SK-N-MC (cell line): ENCODE results near the gene FBXL4.

Experiments
- DNase-seq: peaks from one replicate; pipeline ENCODE4 v3.0.0-alpha.2; 2011; ENCODE audit warnings: low read depth, low spot score
- H3K27ac ChIP-seq: fragments of 200-600 bp; sonication (generic); 2 replicates; pipeline ENCODE4 v1.5.1; 2016; ENCODE audit warnings: mixed run types
- H3K36me3 ChIP-seq: fragments of 200-600 bp; sonication (generic); 2 replicates; pipeline ENCODE4 v1.6.1; 2017; ENCODE audit warnings: antibody characterized with exemption, low read length, mixed read lengths; ENCODE audit not compliant: insufficient read depth
- H3K4me3 ChIP-seq: fragments of 200-600 bp; sonication (generic); 2 replicates; pipeline ENCODE4 v1.5.1; 2016
- H3K9ac ChIP-seq: fragments of 200-600 bp; sonication (generic); 2 replicates; pipeline ENCODE4 v1.8.0; 2017; ENCODE audit warnings: mixed run types, mixed read lengths; ENCODE audit not compliant: insufficient read length
- H3K9me3 ChIP-seq: fragments of 200-600 bp; sonication (generic); 2 replicates; pipeline ENCODE4 v1.6.1; 2017; ENCODE audit warnings: low read depth, mild to moderate bottlenecking, antibody characterized with exemption, low read length, moderate library complexity, mixed read lengths
- EZH2 ChIP-seq: fragments of 200-600 bp; sonication (generic); IDR thresholded peaks from one replicate; pipeline ENCODE4 v1.6.1; 2017; ENCODE audit warnings: antibody characterized with exemption
- FOXP2 ChIP-seq: optimal IDR thresholded peaks from 2 replicates; pipeline ENCODE3; 2011; ENCODE audit warnings: mild to moderate bottlenecking, moderate library complexity; ENCODE audit not compliant: insufficient read depth; ENCODE audit errors: extremely low read length, control extremely low read depth
- POLR2AphosphoS5 ChIP-seq: IDR thresholded peaks from 2 replicates; pipeline ENCODE4 v1.6.1; 2012; ENCODE audit warnings: mild to moderate bottlenecking, low read depth, low read length, borderline replicate concordance

The FBXL4 gene

GRCh38 chr6:98958776-98959175, 11.0 kb upstream of the FBXL4 start:
- no peak for TF ChIP-seq EZH2
- TF ChIP-seq POLR2AphosphoS5, result no peak
- no peak for TF ChIP-seq FOXP2
- Histone ChIP-seq H3K9me3 (no peaks in the 10 kb centered on the region), H3K4me3 (no peak overlapping the region), H3K9ac (no peak overlapping the region), H3K36me3 (no peaks in the 10 kb centered on the region), H3K27ac (no peak overlapping the region)
- no peak for DNase-seq

GRCh38 chr6:98957450-98957849, 9.7 kb upstream of the FBXL4 start:
- no peak for DNase-seq
- Histone ChIP-seq H3K9me3 (no peaks in the 10 kb centered on the region), H3K9ac (no peak overlapping the region), H3K4me3 (no peak overlapping the region), H3K36me3 (no peaks in the 10 kb centered on the region), H3K27ac (no peak overlapping the region)
- no peak for TF ChIP-seq EZH2
- no peak for TF ChIP-seq POLR2AphosphoS5
- no peak for TF ChIP-seq FOXP2

GRCh38 chr6:98949589-98949988, 1.8 kb upstream of the FBXL4 start:
- TF ChIP-seq FOXP2 (no peak), EZH2 (no peak), POLR2AphosphoS5 (no peak)
- H3K27ac ChIP-seq, result no peak overlapping the region
- DNase-seq, result no peak

GRCh38 chr6:98946879-98947410, 801 bp downstream of the FBXL4 start:
- TF ChIP-seq FOXP2, result no peak
- TF ChIP-seq POLR2AphosphoS5, result no peak; the same call in 1 of the 2 replicates
- TF ChIP-seq EZH2, result no peak
- Histone ChIP-seq H3K27ac (peak overlapping the region; percentile 87), H3K4me3 (peak overlapping the region; percentile 88), H3K9me3 (peaks cover 4% of the 10 kb centered on the region; the same call in 1 of the 2 replicates), H3K36me3 (peaks cover 6% of the 10 kb centered on the region), H3K9ac (peak overlapping the region; percentile 93)
- no peak for DNase-seq

More at GRCh38 chr6:98949589-98949988, 1.8 kb upstream of the FBXL4 start:
- Histone ChIP-seq H3K4me3 (no peak overlapping the region), H3K36me3 (no peaks in the 10 kb centered on the region), H3K9me3 (no peaks in the 10 kb centered on the region), H3K9ac (no peak overlapping the region)

GRCh38 chr6:98946266-98946878, 1.4 kb downstream of the FBXL4 start:
- Histone ChIP-seq H3K36me3 (peaks cover 9% of the 10 kb centered on the region), H3K4me3 (peak overlapping the region; percentile 88), H3K27ac (peak overlapping the region; percentile 87), H3K9ac (peak overlapping the region; percentile 93), H3K9me3 (peaks cover 4% of the 10 kb centered on the region; the same call in 1 of the 2 replicates)
- no peak for TF ChIP-seq POLR2AphosphoS5
- TF ChIP-seq EZH2, result no peak
- no peak for TF ChIP-seq FOXP2
- DNase-seq, result no peak

GRCh38 chr6:98945311-98946115, 2.2 kb downstream of the FBXL4 start:
- DNase-seq, result no peak
- H3K4me3 ChIP-seq, result peak overlapping the region; percentile 88
- H3K27ac ChIP-seq, result peak overlapping the region; percentile 87; the same call in 1 of the 2 replicates
- H3K9me3 ChIP-seq, result peaks cover 4% of the 10 kb centered on the region; the same call in 1 of the 2 replicates
- no peak for TF ChIP-seq EZH2
- TF ChIP-seq POLR2AphosphoS5, result no peak
- TF ChIP-seq FOXP2, result no peak
- peaks cover 17% of the 10 kb centered on the region for H3K36me3 ChIP-seq
- H3K9ac ChIP-seq, result peak overlapping the region; percentile 93

GRCh38 chr6:98944598-98945081, 3.1 kb downstream of the FBXL4 start:
- H3K27ac ChIP-seq, result peak overlapping the region; percentile 29; the same call in 1 of the 2 replicates

GRCh38 chr6:98944168-98944567, 3.6 kb downstream of the FBXL4 start:
- Histone ChIP-seq H3K27ac (no peak overlapping the region), H3K4me3 (no peak overlapping the region), H3K9me3 (peaks cover 14% of the 10 kb centered on the region; the same call in 1 of the 2 replicates), H3K9ac (no peak overlapping the region), H3K36me3 (peaks cover 28% of the 10 kb centered on the region)
- TF ChIP-seq EZH2 (no peak), POLR2AphosphoS5 (no peak), FOXP2 (no peak)
- DNase-seq, result no peak

More at GRCh38 chr6:98944598-98945081, 3.1 kb downstream of the FBXL4 start:
- no peak for DNase-seq
- H3K4me3 ChIP-seq, result peak overlapping the region; percentile 88; the same call in 1 of the 2 replicates
- no peak for TF ChIP-seq FOXP2
- no peak for TF ChIP-seq POLR2AphosphoS5
- no peak for TF ChIP-seq EZH2
- peaks cover 23% of the 10 kb centered on the region for H3K36me3 ChIP-seq
- H3K9ac ChIP-seq, result no peak overlapping the region
- peaks cover 10% of the 10 kb centered on the region; the same call in 1 of the 2 replicates for H3K9me3 ChIP-seq
